ENCODE results near the gene ABTB2.

The ABTB2 gene

GRCh38 chr11:34317036-34317360 lies 40.8 kb downstream of the ABTB2 start:
- TF ChIP-seq, protein P1, sequence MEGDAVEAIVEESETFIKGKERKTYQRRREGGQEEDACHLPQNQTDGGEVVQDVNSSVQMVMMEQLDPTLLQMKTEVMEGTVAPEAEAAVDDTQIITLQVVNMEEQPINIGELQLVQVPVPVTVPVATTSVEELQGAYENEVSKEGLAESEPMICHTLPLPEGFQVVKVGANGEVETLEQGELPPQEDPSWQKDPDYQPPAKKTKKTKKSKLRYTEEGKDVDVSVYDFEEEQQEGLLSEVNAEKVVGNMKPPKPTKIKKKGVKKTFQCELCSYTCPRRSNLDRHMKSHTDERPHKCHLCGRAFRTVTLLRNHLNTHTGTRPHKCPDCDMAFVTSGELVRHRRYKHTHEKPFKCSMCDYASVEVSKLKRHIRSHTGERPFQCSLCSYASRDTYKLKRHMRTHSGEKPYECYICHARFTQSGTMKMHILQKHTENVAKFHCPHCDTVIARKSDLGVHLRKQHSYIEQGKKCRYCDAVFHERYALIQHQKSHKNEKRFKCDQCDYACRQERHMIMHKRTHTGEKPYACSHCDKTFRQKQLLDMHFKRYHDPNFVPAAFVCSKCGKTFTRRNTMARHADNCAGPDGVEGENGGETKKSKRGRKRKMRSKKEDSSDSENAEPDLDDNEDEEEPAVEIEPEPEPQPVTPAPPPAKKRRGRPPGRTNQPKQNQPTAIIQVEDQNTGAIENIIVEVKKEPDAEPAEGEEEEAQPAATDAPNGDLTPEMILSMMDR (conservative IDR thresholded peaks at IDR 0.05; ENCODE audit: low read depth), result no peak
- H3K27ac ChIP-seq, result no peak overlapping the region
- ChIA-PET CTCF (interaction anchor here (0.6 kb wide), 1 partner anchor 310 kb away, joined by 3 read pairs; no protein-coding TSS in a partner anchor), POLR2A (ENCODE audit: low non-redundant PET) (no interaction called here)
- DNase-seq (ENCODE audit: low spot score), result no peak

DNA sequence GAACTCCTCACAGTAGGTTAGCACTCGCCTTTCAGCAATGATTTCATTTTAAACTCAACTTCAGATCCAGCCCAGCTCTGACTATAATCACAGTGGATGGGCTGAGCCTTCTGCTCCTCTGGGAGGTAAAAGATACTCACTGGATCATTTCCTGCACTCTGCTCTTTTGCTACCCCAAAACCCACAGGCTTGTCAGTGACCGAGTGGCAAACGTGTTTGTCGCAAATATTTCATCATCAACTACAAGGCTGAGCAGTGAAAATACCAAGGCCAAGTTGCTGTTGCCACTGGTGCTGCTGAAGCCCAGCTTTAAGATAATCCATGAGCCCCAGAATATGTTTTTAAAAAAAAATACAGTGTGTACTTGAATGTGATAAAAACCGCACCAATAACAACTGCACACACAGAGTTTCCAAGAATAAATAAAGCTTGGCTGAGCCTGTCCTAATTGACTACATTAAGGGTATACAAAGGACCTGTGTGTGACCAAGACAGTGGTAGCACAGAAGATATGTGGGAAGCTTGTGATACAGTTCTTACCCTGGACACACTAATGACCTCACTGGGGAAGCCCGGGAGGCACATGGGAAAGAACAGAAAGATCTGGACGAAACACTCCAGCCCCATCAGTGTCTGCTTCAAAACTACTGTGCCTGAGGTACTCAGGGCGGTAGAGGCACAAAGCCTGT lies 41.3 kb downstream of the ABTB2 start:
- ChIA-PET CTCF (interaction anchor here (0.6 to 0.7 kb wide), 2 partner anchors 58 to 310 kb away, joined by 3 read pairs; no protein-coding TSS in a partner anchor), POLR2A (ENCODE audit: low non-redundant PET) (no interaction called here)
- DNase-seq (ENCODE audit: low spot score), result no peak
- no peak overlapping the region for H3K27ac ChIP-seq
- TF ChIP-seq, protein P1 (conservative IDR thresholded peaks at IDR 0.05; ENCODE audit: low read depth), result no peak

DNA sequence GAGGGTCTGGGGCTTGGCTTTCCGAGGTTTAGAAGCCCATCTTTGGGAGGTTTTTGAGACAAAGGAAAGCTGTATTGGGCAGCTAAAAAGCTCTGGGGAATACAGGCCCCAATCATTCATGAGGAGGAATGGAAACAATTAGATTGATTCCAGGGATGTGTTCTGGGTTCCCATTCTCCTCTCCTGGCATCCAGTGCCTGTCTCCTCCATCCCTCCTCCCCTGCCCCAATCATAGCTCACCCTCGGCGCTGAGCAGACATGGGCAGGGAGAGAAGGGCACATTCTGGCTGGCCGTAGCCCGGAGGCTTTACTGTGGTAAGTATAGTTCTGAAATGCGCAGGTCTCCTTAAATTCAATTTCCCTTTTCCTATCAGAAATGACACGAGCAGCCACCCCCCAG lies 42.4 kb downstream of the ABTB2 start:
- no peak for DNase-seq (ENCODE audit: low spot score)
- TF ChIP-seq, protein P1 (conservative IDR thresholded peaks at IDR 0.05; ENCODE audit: low read depth), result no peak
- POLR2A ChIA-PET (ENCODE audit: low non-redundant PET), result no interaction called here
- no peak overlapping the region for H3K27ac ChIP-seq
- CTCF ChIA-PET, result interaction anchor here (0.7 to 0.8 kb wide), 2 partner anchors 9 to 56 kb away, joined by 3 to 4 read pairs; no protein-coding TSS in a partner anchor

DNA sequence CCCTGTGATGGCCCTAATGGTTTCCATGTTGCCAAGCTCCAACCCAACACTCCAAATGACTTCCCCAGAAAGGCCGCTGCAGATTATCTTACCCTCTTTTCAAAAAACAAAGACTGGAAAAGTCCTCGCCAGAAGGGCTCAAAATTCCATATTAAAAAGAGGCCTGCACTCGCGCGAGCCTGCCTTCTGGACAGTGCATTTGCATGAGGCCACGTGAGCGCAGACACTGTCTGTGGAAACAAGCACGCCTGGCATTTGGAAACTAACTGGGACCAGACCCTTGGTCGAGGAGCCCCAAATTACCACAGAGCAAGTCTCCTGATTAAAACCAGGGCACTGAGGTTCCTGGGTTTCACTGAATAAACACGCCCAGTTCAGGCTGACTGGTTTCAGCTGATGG lies 42.9 kb downstream of the ABTB2 start:
- no peak for DNase-seq (ENCODE audit: low spot score)
- H3K27ac ChIP-seq, result no peak overlapping the region
- POLR2A ChIA-PET (ENCODE audit: low non-redundant PET), result no interaction called here
- TF ChIP-seq, protein P1 (conservative IDR thresholded peaks at IDR 0.05; ENCODE audit: low read depth), result no peak
- CTCF ChIA-PET, result interaction anchor here (0.8 kb wide), 1 partner anchor 8 kb away, joined by 4 read pairs; no protein-coding TSS in a partner anchor

DNA sequence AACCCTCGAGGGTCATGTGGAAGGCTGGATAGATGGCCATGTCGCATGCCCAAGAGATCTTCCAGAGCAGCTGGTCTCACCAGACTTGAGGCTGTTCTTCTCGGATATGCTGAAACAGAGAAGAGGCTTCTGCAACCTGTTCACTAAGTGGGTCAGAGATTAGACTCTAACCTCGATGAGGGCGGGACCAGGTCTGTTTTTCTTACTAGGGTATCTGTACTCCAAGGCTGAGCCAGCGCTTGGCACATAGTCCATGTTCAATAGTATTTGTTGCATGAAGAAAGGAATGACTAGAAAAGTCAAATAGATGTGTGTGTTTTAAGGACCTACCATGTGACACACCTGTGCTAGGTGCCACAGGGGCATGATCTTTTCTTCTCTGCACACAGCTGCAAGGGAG lies 43.6 kb downstream of the ABTB2 start:
- no peak overlapping the region for H3K27ac ChIP-seq
- TF ChIP-seq, protein P1 (conservative IDR thresholded peaks at IDR 0.05; ENCODE audit: low read depth), result no peak
- POLR2A ChIA-PET (ENCODE audit: low non-redundant PET), result no interaction called here
- CTCF ChIA-PET, result no interaction called here
- no peak for DNase-seq (ENCODE audit: low spot score)

GRCh38 chr11:34313099-34313517 lies 44.7 kb downstream of the ABTB2 start:
- DNase-seq (ENCODE audit: low spot score), result no peak
- POLR2A ChIA-PET (ENCODE audit: low non-redundant PET), result no interaction called here
- no peak overlapping the region for H3K27ac ChIP-seq
- TF ChIP-seq, protein P1 (conservative IDR thresholded peaks at IDR 0.05; ENCODE audit: low read depth), result no peak
- CTCF ChIA-PET, result no interaction called here
